ENCODE data around the gene KNDC1.
A peak's percentile ranks its signal among the peaks of the same experiment; 100 is the strongest.

KNDC1 gene

GRCh38 chr10:133125901-133126300 lies 34.1 kb upstream of the KNDC1 start:
- TF ChIP-seq CTCF (IDR thresholded peaks at IDR 0.05; ENCODE audit: low read depth, low read length), result no peak
- no peak for DNase-seq

GRCh38 chr10:133126431-133127290 lies 33.4 kb upstream of the KNDC1 start:
- H3K27me3 ChIP-seq, result peaks cover 5% of the 10 kb centered on the region
- DNase-seq, result peak; percentile 3
- no peaks in the 10 kb centered on the region for H3K36me3 ChIP-seq
- H3K4me1 ChIP-seq, result no peaks in the 10 kb centered on the region
- H3K9me3 ChIP-seq, result no peaks in the 10 kb centered on the region
- H3K4me3 ChIP-seq (ENCODE audit: low read depth, low read length), result no peak overlapping the region
- no peak for TF ChIP-seq CTCF (IDR thresholded peaks at IDR 0.05; ENCODE audit: low read depth, low read length)

More at GRCh38 chr10:133125901-133126300, 34.1 kb upstream of the KNDC1 start:
- no peaks in the 10 kb centered on the region for H3K36me3 ChIP-seq
- no peak overlapping the region for H3K4me3 ChIP-seq (ENCODE audit: low read depth, low read length)
- H3K27me3 ChIP-seq, result peaks cover 5% of the 10 kb centered on the region
- no peaks in the 10 kb centered on the region for H3K9me3 ChIP-seq
- H3K4me1 ChIP-seq, result no peaks in the 10 kb centered on the region

GRCh38 chr10:133127291-133128125 lies 32.5 kb upstream of the KNDC1 start:
- peaks cover 5% of the 10 kb centered on the region for H3K27me3 ChIP-seq
- H3K36me3 ChIP-seq, result no peaks in the 10 kb centered on the region
- peak; percentile 73 for DNase-seq
- no peaks in the 10 kb centered on the region for H3K9me3 ChIP-seq
- no peak for TF ChIP-seq CTCF (IDR thresholded peaks at IDR 0.05; ENCODE audit: low read depth, low read length)
- no peak overlapping the region for H3K4me3 ChIP-seq (ENCODE audit: low read depth, low read length)
- H3K4me1 ChIP-seq, result no peaks in the 10 kb centered on the region

- Histone ChIP-seq H3K4me1 (no peaks in the 10 kb centered on the region), H3K36me3 (no peaks in the 10 kb centered on the region), H3K27me3 (peaks cover 5% of the 10 kb centered on the region), H3K9me3 (no peaks in the 10 kb centered on the region), H3K4me3 (ENCODE audit: low read depth, low read length) (no peak overlapping the region)
- no peak for TF ChIP-seq CTCF (IDR thresholded peaks at IDR 0.05; ENCODE audit: low read depth, low read length)
- DNase-seq, result peak; percentile 4
These were observed 31.6 kb upstream of the KNDC1 start for GRCh38 chr10:133128126-133129070.

- no peak for TF ChIP-seq CTCF (IDR thresholded peaks at IDR 0.05; ENCODE audit: low read depth, low read length)
These were observed 30.8 kb upstream of the KNDC1 start for GRCh38 chr10:133129071-133129858.

More at GRCh38 chr10:133129071-133129858, 30.8 kb upstream of the KNDC1 start:
- Histone ChIP-seq H3K36me3 (no peaks in the 10 kb centered on the region), H3K9me3 (no peaks in the 10 kb centered on the region), H3K27me3 (peaks cover 3% of the 10 kb centered on the region), H3K4me1 (no peaks in the 10 kb centered on the region), H3K4me3 (ENCODE audit: low read depth, low read length) (no peak overlapping the region)
- DNase-seq, result peak; percentile 3

All from BE2C (cell line).